ENCODE data around the gene RALB.

Gene RALB

DNA sequence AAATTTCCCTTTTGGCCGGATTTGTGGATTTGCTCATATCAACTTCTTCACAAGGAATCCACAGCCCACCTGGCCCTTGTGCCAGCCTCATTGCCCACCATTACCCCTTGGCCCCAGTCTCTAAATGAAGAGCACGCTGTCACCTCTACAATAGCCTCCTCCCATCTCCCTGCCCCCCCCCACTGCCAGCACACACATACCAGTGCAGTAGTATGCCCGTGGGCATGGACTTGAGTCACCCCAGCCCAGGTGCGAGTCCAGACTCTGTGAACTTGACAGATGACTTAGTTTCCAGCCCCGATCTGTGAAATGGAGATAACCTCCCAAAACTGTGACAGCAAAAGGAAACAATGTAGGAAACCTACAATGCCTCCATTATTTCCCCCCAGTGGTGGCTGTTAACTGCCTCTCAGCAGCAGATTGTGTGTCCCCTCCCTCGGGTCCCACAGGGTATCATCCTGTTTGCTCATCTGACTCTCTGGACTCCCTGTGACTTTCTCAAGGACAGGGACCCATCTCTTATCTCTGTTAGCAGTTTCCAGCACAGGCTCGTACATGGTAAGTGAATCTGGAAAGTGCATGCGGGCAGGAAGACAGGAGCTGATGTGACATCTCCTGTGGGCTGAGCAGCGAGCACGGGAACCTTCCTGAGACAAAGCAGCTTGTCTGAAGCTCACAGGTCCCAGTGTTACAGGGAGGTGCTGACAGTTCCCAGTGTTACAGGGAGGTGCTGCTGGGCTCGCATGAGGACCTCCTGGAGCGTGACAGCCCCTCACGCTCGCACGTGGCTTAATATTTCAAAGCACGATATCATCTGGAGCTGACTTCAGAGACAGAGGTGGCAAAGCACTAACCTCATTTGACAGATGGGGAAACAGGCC, 25.3 kb upstream of the RALB start:
- H3K4me1 ChIP-seq: peaks cover 5% of the 10 kb centered on the region
- DNase-seq: peak; percentile 31
- peaks cover 6% of the 10 kb centered on the region; the same call in 1 of the 2 replicates for H3K9me3 ChIP-seq
- H3K36me3 ChIP-seq: peaks cover 4% of the 10 kb centered on the region
- TF ChIP-seq CTCF (IDR thresholded peaks at IDR 0.05; ENCODE audit: low read depth, low read length): no peak
- no peaks in the 10 kb centered on the region for H3K27me3 ChIP-seq
- no peak overlapping the region for H3K4me3 ChIP-seq (ENCODE audit: low read depth, low read length)

DNA sequence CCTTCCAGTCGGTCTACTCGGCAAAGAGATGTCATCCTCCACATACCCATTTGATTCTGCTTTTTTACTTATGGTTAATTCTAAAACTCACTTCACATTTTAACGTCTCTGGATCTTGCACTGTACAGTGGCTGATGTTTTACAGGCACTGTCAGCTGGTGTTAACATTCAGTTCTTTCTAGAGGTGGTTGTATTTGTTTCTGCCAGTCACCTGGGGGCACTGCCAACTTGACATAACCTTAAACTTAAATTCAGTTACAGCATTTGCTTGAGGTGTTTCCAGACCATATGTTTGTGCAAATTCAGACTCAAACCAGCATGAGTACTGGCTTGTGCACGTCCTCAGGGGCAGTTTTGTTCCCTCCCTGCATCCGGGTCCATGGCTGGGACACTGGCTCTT, 24.1 kb upstream of the RALB start:
- DNase-seq: no peak
- H3K27me3 ChIP-seq: no peaks in the 10 kb centered on the region

GRCh38 chr2:120229341-120229740, 23.3 kb upstream of the RALB start:
- no peaks in the 10 kb centered on the region for H3K36me3 ChIP-seq
- no peak for DNase-seq
- no peak overlapping the region for H3K4me3 ChIP-seq (ENCODE audit: low read depth, low read length)
- H3K4me1 ChIP-seq: peaks cover 5% of the 10 kb centered on the region
- TF ChIP-seq CTCF (IDR thresholded peaks at IDR 0.05; ENCODE audit: low read depth, low read length): no peak
- H3K27me3 ChIP-seq: no peaks in the 10 kb centered on the region
- H3K9me3 ChIP-seq: no peaks in the 10 kb centered on the region

More for the DNA sequence above, 24.1 kb upstream of the RALB start:
- no peak for TF ChIP-seq CTCF (IDR thresholded peaks at IDR 0.05; ENCODE audit: low read depth, low read length)
- Histone ChIP-seq H3K9me3 (no peaks in the 10 kb centered on the region), H3K4me3 (ENCODE audit: low read depth, low read length) (no peak overlapping the region), H3K4me1 (peaks cover 5% of the 10 kb centered on the region), H3K36me3 (no peaks in the 10 kb centered on the region)

DNA sequence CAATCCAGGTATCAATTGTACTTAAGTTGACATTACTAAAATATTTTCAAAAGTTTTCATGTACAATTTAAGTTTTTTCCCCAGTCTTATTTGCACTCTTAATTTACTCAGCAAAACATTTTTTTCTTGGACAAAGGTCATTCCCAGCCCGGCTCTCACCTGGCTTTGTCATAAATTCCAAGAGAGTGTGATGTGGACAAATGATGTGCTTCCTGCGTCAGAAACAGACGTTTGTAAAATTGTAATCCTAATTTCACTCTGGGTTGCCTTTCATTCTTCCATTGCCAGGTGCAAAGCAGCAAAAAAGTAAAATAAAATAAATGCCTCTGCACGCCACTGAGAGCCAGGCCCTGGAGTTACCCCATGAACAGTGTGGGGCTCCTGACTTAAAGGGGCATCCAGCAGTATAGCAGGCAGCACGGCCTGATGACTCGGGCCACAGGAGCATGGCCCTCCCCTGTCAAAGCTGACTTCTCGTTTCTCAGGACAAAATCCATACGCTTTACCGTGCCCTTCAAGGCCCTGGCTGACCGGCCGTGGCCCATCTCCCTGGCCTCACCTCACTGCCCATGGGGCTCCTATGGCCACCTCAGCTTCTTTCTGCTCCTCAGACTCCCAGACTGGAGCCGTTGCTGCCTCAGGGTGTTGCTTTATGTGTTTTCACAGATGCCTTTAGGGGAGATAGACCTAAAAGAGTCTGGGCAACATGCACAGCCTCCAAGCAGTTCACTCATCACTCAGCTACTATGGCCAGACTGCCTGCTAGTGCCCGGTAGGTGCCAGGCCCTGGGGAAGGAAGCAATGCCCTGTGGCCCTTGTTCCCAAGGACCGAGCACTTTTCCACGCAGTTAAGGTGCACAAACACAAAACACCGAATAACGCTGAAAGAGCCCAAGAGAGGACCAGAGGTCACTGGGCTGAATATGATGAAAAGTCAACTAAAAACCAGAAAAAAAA, 21.9 kb upstream of the RALB start:
- Histone ChIP-seq H3K27me3 (no peaks in the 10 kb centered on the region), H3K9me3 (no peaks in the 10 kb centered on the region), H3K4me3 (ENCODE audit: low read depth, low read length) (no peak overlapping the region), H3K4me1 (peaks cover 5% of the 10 kb centered on the region), H3K36me3 (no peaks in the 10 kb centered on the region)
- no peak for TF ChIP-seq CTCF (IDR thresholded peaks at IDR 0.05; ENCODE audit: low read depth, low read length)
- no peak for DNase-seq

DNA sequence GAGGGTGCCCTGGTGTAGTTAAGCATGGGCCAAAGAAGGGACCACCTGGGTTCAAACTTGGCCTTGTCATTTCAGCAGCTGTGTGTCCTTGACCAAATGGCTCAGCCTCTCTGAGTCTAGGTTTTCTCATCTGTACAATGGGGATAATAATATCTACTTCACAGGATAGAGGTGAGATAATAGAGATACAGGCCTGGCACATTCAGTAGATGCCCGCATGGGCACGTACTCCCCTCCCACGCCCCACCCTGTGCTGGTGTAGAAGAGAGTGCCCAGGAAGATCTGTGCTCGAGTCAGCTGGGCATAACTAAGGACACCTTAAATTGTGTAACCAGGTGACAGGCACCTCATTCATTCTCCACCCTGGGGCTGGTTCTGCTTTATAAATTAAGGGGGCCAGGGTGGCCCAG, 21.1 kb upstream of the RALB start:
- Histone ChIP-seq H3K4me3 (ENCODE audit: low read depth, low read length) (no peak overlapping the region), H3K27me3 (no peaks in the 10 kb centered on the region), H3K4me1 (peaks cover 5% of the 10 kb centered on the region), H3K9me3 (no peaks in the 10 kb centered on the region), H3K36me3 (no peaks in the 10 kb centered on the region)
- DNase-seq: no peak
- no peak for TF ChIP-seq CTCF (IDR thresholded peaks at IDR 0.05; ENCODE audit: low read depth, low read length)

All from BE2C (cell line).